ENCODE results near the gene BID.
A peak's percentile ranks its signal among the peaks of the same experiment; 100 is the strongest.

BID gene

DNA sequence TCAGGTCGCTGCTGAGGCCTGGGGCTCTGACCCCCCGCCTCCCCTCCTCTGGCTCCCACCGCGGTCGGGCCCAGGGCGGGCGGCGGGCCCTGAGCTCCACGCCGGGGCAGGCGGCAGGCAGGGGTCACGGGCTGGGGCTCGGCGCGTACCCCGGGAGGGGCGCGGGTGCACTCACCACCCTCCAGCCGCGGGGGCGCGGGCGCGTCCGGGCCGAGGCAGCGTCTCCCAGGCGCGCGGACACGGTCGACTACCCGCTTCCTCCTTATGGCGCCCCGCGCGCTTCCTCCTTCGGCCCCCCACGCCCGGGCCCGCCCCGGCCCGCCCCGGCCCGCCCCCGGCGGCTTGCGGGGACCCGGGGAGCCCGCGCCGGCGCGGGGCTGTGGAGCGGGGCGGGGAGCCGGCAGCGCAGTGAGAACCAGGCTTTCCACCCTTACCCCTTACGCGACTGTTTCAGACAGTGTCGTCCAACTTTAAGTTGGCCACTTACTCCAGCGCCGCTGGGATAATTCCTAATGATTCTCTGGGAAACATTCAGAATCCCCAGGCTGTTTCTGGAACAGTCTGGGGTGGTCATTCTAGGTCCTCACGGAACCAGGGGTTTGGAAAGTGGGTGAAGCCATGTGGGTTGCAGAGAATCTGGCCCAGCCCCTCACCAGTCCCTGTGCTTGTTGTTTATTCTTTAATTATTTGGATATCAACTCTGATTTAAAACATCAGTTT, at the start of gene BID:
Gene BID, minus strand, starts transcription at position 264 of the 720 bp plus-strand sequence. CDS start 24,353 bp downstream, outside the sequence.
- DNase-seq (ENCODE audit: low read depth) = no peak

DNA sequence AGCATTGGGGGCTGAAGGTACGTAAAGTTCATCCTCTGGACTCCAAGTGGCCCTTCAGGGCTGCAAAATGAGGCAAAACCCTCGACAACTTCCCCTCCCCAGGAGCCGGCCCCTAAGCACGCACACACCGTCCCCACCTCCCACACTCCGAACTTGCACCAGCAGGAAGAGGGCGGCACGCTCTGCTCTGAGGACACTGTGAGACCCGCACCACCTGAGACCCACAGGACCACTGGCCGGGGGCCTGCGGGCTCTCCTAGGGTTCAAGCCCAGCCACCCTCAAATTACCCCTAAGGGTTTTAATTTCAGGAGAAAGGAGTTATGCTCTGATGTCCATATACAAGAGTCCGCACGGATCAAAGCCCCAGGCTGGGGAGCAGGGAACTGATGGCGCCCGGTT, 49.7 kb upstream of the BID start:
- no peak for DNase-seq (ENCODE audit: low read depth)

DNA sequence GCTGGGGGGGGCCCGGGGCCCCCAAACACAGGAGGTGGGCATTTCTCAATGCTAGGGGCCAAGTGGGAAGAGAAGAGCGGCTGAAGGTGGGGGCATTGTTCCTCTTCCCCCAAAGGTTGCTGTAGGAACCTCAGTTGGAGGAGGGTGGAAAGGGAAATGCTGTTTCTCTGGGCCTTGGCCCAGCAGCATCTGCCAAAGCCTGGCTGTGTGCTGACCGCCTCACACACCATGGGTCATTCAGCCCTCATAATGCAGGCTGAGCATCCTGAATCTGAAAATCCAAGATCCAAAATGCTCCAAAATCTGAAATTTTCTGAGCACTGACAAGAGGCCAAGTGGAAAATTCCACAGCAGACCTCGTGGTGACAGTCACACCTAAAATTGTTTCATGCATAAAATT, 49.0 kb upstream of the BID start:
- no peak for DNase-seq (ENCODE audit: low read depth)

DNA sequence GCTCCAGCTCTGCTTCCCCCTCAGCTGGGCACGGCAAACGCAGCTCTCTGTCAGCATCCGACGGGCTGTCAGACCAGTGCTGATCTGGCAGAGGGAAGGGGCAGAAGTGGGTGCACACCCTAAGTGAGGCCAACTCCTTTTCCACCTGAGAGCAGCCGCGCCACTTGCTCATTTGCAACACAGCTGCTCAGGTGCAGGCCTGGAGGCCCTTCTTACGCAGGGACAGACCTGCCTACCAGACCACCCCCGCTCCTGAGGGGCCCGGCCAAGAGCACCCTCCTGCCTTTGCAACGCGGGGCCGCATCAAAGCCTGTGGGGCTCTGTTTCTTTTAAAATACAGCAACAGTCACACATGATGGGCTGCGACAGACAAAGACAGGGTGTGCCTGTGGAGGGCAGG, 47.8 kb upstream of the BID start:
- no peak for DNase-seq (ENCODE audit: low read depth)

DNA sequence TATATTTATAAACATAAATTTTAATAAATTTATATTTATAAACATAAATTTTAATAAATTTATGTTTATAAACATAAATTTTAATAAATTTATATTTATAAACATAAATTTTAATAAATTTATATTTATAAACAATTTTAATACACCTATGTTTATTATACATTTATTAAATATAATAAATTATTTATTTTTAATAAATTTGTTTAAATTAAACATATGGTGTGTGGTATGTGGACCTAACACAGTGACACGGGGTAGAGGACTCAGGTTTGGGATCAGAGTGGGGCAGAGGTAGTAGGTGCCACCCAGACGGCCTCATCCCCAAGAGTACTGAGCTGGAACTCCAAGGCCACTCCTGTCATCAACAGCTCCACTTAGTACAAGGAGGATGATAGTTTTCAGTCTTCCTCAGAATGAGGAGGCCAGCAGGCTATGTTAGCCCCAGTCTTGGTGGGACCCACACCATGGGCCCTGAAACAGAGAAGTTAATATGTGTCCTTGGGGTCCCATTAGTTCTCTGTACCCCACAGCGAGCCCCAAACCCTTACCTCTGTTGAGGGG, 46.7 kb upstream of the BID start:
- no peak for DNase-seq (ENCODE audit: low read depth)

DNA sequence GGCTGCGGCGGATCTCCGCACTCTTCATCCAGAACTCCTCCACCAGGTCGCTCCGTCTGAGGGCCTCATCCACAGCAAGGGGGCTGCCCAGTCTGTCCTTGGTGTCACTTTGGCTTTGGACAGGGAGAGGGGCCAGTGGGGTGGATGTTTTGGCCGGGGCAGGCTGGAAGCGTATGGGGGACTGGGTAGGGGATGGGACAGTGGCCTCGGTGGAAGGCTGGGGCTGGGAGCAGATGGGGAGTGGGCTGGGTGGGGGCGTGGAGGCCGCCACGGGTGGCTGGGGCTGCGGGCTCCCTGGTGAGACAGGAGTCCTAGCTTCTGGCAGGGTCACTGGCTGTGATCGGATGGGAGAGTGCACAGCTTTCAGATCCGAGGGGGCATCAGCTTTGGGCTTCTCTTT, 44.4 kb upstream of the BID start:
- DNase-seq (ENCODE audit: low read depth) = no peak

DNA sequence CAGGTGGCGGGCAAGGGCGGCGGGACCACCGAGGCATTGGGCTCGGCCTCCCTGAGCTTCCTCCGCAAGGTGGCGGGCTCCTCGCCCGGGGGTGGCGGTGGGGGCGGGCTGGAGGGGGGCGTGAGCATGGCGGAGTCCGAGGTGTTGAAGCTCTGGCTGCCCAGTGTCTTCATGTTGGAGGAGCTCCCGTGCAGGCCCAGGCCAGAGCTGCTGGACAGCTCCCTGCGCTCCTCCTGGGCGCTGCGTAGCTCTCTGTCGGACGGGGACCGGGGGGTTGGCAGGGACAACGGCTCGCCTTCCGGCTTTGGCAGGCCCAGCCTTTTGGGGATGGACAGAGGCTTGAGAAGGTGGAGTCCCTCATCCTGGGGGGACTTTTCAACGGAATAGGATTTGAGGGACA, 43.9 kb upstream of the BID start:
- no peak for DNase-seq (ENCODE audit: low read depth)

DNA sequence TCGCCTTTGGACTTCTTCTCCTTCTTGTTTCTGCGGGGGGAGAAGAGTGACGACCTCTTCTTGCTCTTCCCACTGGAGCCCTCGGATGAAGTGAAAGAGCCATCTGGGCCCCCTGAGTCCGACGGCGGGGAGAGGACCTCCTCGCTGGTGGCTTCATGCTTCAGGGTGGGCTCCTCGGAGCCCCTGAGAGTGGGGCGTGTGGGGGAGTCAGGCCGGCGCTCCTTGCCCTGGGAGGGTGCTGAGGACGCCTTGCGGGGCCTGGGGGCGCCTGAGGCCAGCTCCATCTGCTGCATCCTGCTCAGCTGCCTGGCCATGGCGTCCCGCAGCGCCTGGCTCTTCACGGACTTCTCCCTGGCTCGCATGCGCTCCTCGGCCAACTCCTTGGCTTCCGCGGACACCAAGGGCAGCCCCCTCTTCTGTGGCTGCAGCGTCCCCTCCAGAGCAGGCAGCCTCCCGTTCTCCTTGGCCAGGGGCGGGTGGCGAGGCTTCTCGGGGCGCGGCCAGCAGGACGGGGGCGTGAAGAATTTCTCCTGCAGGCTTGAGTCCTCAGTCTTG, 43.3 kb upstream of the BID start:
- no peak for DNase-seq (ENCODE audit: low read depth)

DNA sequence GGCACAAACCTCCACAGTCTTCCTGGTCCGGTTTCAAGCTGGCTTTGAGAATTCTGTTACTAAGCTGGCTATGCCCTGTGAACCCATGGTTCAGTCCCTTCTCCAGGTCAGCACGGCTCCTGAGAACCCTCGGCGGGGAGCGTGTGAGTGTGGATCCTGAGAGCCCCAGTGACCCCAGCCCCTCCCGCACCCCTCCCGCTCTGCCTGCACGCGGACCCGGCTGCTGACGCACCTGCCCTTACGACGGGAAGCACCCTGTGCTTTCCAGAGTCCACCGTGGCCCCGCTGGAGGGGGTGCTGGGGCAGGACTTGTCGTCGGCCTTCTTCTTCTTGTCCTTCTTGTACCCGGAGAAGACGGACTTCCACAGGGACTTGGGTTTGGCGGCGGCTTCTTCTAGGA, 42.8 kb upstream of the BID start:
- no peak for DNase-seq (ENCODE audit: low read depth)

DNA sequence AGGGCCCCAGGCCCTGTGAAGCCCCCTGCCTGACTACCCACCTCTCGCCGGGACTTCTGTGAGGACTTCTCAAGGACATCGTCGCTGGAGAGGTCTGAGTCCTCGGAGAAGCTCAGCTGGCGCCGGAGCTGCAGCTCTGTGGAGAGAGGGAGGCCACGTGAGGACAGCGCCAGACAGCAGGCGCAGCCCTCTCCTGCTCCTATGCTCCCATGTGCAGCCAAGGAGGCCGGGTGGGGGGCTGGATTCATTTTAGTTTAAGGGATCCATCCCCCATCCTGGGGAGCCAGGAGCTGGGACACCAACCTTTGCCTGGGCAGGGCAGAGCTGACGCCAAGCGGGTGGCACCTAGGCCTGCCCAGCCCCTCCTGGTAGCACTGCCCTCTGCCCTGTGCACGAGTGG, 42.4 kb upstream of the BID start:
- no peak for DNase-seq (ENCODE audit: low read depth)

DNA sequence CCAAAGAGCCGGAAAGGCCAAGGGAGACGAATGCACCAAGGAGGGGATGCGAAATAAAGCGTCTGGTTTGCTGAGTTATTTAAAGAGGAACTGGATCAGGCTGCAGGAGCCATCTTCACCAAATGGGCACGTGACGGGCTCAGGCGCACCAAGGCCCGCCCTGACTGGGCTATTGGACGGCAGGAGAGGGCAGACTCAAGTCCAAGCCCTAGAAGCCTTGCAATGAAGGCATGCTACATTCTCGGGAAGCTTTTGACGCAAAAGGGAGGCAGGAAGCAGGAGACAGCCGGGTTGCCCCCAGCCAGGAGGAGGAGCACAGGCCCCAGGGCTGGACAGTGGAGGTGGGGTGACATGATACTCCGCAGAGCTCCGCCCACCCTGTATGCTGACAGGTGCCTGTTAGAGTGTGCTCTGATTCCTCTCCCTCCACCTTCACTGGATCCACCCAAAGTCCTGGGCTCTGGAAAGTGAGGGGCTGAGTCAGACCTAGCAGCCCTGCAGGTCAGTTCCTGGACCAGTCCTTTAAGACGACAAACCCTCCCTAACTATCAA, 41.5 kb upstream of the BID start:
- DNase-seq (ENCODE audit: low read depth) = no peak

DNA sequence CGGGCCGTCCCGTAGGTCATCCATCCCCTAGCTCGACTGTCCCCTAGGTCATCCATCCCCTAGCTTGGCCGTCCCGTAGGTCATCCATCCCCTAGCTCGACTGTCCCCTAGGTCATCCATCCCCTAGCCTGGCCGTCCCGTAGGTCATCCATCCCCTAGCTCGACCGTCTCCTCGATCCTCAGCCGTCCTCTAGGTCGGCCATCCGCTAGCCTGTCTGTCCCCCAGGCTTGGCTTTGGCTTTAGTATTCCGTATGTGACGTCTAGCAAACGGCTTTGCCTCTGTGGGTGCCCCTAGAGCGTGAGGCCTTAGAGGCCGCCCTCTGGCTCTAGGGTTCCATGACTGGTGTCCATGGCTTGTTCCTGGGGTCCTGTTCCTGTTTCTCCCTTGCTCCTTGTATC, 40.6 kb upstream of the BID start:
- no peak for DNase-seq (ENCODE audit: low read depth)

DNA sequence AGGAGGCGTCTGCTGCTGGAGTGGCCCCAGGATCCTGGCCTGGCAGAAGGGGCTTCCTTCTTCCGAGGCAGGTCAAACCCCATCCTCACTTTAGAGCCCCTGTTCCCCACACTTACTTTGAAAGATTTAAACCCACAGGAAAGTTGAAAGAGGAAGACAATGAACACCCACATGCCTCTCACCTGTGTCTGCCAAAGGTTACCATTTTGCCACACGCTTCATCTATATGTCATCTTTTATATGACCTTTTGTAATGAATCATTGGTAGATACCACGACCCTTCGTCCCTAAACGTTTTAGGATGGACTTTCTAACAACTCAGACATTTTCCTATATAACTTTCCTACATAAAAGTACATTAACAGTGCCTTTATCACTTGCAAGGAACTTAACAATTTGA, 39.8 kb upstream of the BID start:
- DNase-seq (ENCODE audit: low read depth) = no peak

DNA sequence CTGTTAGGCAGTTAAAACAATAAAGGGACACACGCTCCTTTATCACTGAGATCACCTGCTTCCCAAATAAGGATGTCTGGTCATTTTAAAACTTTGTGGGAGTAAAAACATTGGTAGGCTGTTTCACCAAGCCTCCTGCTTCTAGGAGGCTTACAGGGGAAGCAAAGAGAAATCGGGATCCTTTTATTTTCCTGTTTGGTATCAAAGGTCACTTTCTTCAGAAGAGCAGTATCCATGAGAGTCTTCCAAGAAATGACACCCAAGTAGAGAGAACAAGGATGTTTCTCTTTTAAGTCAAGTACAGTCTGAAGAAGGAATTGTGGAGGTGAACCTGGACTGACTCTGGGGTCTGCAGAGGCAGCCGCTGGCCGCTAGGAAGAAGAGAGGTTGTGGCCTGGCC, 36.9 kb upstream of the BID start:
- no peak for DNase-seq (ENCODE audit: low read depth)

DNA sequence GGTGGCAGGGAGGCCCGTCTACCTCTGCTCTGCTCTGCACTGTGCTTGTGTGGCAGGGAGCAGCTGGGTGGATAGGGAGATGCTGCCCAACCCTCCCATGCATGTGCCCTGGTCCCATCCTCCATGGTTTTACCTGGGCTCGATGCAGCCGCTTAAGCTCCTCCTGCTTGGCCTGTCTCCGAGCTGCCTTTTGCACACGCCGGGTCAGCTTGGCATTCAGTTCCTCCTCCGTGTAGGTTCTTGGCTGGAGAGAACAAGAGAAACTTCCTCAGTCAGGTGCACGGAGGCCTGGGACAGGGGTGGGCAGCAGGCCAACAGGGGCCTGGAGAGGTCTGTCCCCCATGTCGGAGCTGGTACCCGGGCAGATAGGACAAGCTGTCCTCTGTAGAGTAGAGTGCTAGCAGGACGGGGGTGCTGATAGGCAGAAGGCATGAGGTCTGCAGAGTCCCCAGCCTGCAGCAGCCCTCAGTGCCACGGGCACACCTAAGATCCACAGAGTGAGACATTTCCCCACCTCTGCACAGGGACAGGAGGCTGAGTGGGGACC, 36.4 kb upstream of the BID start:
- no peak for DNase-seq (ENCODE audit: low read depth)

DNA sequence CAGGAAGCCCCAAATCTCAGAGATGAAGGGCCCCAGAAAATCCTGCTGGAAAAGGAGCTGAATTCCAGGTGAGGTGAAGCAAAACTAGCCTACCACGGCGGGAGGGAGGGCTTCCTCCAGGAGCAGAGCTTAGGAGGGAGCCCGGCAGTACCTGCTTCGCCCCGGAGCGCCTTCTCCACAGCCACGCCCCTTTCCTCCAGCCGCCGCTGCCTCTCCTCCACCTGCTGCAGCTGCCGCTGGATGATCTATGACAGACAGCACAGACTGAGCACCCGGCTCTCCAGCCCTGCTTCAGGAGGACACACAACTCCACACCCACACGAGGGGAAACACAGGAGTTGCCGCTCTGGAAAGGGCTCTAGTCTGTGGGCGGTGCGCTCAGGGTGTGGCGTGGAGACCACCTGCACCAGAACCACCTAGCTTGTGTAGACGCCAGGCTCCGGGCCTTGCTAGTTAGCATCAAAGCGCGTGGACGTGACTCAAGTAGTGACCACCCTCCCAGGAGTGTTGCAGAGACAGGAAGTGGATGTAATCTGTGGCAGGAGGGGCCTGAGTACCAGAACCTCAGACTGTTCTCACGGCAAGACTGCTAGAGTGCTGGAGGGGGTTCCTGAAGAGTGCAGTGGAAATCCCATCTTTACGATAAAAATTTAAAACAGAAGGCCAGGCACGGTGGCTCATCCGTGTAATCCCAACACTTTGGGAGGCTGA, 34.6 kb upstream of the BID start:
- no peak for DNase-seq (ENCODE audit: low read depth)

DNA sequence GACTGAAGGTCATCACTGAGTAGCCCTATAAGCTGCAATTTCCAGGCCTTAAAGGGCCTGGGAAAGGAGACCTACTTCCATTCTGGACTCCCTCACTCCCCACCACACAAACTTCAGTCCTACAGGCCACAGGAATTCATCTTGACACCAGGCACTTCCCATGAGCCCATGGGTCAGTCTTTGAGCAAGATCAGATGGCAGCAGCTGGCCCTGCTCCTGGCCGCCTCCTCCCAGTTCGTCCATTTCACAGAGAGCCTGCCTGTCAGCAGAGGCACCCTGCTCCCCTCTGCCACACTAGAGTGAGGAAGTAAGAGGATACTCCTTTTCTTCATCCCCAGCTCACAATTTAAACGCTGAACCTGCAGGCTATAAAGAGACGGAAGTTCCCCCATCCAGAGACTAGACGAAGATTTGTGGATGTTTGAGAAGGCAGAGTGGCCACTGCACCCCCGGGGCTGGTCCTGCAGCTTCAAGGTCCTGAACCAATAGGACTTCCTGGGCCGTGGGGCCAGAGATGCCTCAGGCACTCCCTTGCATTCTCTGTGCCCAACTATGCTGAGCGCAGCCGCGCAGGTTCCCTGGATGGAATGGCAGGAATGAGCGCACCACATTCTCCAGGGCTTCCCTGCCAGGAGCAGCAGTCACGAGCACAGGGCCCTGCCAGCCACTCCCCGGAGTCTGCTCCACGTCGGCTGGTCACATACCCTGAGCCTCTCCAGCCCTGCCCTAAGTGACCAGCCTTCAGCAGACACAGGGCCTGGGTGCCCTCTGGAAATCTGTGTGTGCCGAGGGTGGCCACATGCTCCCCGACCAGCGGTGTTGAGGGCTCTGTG, 33.5 kb upstream of the BID start:
- peak; percentile 11 for DNase-seq (ENCODE audit: low read depth)

DNA sequence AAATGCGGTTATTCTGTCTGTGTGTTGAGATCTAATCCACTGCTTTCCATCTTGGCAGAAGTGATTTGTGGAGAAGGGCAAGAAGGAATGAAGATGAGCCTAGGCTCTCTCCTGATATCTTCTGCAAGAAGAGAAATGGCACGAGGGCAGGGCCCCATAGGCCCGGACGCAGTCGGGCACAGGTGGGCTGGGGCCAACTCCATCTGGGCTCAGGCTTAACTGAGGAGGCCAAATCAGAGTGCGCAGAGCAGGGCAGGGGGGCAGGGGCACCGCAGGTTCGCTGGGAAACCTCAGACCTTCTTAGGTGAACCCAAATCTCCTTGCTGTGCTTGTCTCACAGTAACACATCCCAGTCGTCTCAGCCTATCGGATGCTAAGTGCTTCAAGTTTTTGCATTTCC, 32.8 kb upstream of the BID start:
- DNase-seq (ENCODE audit: low read depth) = no peak

DNA sequence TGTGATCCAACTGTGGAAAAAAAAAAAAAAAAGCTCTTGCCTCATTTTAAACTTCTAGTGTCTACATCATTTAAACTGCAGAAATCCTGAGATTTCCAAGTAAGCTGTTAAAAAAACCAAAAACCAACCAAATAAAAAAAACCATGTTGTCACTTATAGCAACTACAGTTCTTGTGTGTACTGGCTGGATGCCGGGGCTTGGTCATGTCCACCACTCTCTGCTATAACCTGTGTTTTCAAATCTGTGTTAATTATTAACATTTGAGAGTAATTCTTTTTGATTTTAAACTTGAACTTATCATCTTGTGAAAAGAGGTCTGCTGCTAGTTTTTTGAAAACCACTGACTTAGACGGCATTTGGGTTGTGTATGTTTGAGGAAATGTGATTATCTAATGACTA, 32.2 kb upstream of the BID start:
- DNase-seq (ENCODE audit: low read depth) = no peak

DNA sequence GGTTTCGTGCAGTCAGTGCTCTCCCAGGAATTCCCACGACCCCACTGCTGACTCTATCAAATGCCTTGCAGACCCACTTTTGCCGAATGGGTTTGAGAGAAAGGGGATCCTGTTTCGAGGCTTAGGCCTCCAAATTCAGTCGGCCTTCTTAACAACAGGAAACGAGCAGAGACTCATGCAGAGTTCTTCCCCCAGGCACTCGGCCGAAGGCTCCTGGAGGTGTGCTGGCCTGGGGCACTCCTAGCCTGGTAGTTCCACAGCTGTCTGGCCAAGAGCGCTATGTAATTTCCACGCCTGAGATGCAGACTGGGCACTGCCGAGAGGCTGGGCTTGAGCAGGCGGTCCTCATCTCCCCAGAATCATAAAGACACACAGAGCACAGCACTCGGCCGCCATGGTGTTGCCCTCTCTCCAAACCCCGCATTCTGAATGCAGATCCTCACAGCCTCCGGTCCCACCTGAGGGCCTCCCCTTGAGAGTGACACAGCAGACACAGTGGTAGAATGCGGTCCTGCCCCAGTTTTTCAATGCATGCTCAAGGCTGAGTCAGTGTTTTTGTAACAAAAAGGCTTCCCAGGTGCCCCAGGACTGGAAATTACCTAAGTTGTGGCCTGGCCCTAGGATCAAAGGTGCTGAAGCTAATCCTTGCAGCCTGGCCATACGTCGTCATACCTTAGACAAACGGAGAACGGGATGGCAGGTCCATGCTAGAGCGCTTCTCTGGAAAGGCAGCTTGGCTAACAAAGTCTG, 30.2 kb upstream of the BID start:
- no peak for DNase-seq (ENCODE audit: low read depth)
